DOHH2 (cell line): ENCODE measurements around the gene CREB3L2.

Experiments
- H3F3A ChIP-seq: fragments of 200-600 bp; sonication (generic), shearing (Covaris generic); 2 replicates; pipeline ENCODE4 v1.6.0; 2016; ENCODE audit warnings: antibody characterized with exemption, mild to moderate bottlenecking; ENCODE audit not compliant: control insufficient read depth, insufficient read depth
- H3K27ac ChIP-seq: fragments of 200-600 bp; sonication (generic); 2 replicates; pipeline ENCODE4 v1.5.1; 2014; ENCODE audit warnings: low read depth, mild to moderate bottlenecking, low read length, moderate library complexity
- H3K27me3 ChIP-seq: fragments of 200-600 bp; sonication (generic); 2 replicates; pipeline ENCODE4 v1.6.1; 2014; ENCODE audit warnings: mild to moderate bottlenecking, low read length, mixed read lengths; ENCODE audit not compliant: control insufficient read depth
- H3K36me3 ChIP-seq: fragments of 200-600 bp; sonication (generic); 2 replicates; pipeline ENCODE4 v1.6.1; 2014; ENCODE audit warnings: mild to moderate bottlenecking, low read length, moderate library complexity, mixed read lengths; ENCODE audit not compliant: control insufficient read depth
- H3K4me1 ChIP-seq: fragments of 200-600 bp; sonication (generic); 2 replicates; pipeline ENCODE4 v1.6.1; 2014; ENCODE audit warnings: mild to moderate bottlenecking, low read length, mixed read lengths; ENCODE audit not compliant: control insufficient read depth
- H3K4me2 ChIP-seq: fragments of 200-600 bp; sonication (generic); 2 replicates; pipeline ENCODE4 v1.6.0; 2014; ENCODE audit warnings: mild to moderate bottlenecking, low read length, moderate library complexity
- H3K4me3 ChIP-seq: fragments of 200-600 bp; sonication (generic); 2 replicates; pipeline ENCODE4 v1.5.1; 2014; ENCODE audit warnings: mild to moderate bottlenecking, low read length, mixed read lengths
- H3K79me2 ChIP-seq: fragments of 200-600 bp; sonication (generic); 2 replicates; pipeline ENCODE4 v1.6.1; 2014; ENCODE audit warnings: mild to moderate bottlenecking, low read length, mixed read lengths; ENCODE audit not compliant: control insufficient read depth
- H3K9me2 ChIP-seq: fragments of 200-600 bp; sonication (generic); replicated peaks from 2 replicates; pipeline ENCODE4 v1.6.1; 2014; ENCODE audit warnings: mild to moderate bottlenecking, low read length, mixed read lengths; ENCODE audit not compliant: control insufficient read depth
- H3K9me3 ChIP-seq: fragments of 200-600 bp; sonication (generic); 2 replicates; pipeline ENCODE4 v1.6.1; 2014; ENCODE audit warnings: antibody characterized with exemption, low read length, mixed read lengths; ENCODE audit not compliant: control insufficient read depth, insufficient read depth
- H4K20me1 ChIP-seq: fragments of 200-600 bp; sonication (generic); 2 replicates; pipeline ENCODE4 v1.6.0; 2014; ENCODE audit warnings: low read depth, mild to moderate bottlenecking, antibody characterized with exemption, low read length, moderate library complexity; ENCODE audit not compliant: control insufficient read depth, insufficient read depth
- EZH2phosphoT487 ChIP-seq: fragments of 200-600 bp; sonication (generic); IDR thresholded peaks from 2 replicates; pipeline ENCODE4 v1.6.1; 2017; ENCODE audit warnings: borderline replicate concordance, mild to moderate bottlenecking, antibody characterized with exemption, low read length, moderate library complexity, mixed read lengths
- TF ChIP-seq, protein P1 (sequence below): fragments of 200-600 bp; sonication (generic); IDR thresholded peaks from one replicate; pipeline ENCODE4 v1.5.1; 2014; ENCODE audit warnings: antibody characterized with exemption, mild to moderate bottlenecking, low read depth, low read length; ENCODE audit not compliant: poor library complexity, severe bottlenecking

The CREB3L2 gene

DNA sequence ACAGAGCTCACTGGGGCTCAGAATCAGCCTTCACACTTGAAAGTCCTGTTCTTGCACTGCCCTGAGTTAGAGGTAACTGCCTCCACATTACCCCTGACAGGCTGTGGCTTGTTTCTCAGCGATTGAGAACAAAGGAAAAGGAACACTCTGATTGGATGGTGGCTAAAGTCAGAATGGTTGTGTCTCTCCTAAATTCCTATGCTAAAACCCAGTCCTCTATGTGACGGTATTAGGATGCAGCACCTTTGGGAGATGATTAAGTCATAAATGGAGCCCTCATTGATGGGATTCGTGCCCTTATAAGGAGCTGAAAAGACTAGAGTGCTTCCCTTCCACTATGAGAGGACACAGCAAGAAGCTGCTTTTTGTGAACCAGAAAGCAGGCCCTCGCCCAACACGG, 116.2 kb downstream of the CREB3L2 start:
- H3K9me2 ChIP-seq: no peaks in the 10 kb centered on the region
- no peaks in the 10 kb centered on the region for H3K9me3 ChIP-seq
- H3K4me3 ChIP-seq: no peak overlapping the region
- no peak for TF ChIP-seq EZH2phosphoT487
- TF ChIP-seq, protein P1, sequence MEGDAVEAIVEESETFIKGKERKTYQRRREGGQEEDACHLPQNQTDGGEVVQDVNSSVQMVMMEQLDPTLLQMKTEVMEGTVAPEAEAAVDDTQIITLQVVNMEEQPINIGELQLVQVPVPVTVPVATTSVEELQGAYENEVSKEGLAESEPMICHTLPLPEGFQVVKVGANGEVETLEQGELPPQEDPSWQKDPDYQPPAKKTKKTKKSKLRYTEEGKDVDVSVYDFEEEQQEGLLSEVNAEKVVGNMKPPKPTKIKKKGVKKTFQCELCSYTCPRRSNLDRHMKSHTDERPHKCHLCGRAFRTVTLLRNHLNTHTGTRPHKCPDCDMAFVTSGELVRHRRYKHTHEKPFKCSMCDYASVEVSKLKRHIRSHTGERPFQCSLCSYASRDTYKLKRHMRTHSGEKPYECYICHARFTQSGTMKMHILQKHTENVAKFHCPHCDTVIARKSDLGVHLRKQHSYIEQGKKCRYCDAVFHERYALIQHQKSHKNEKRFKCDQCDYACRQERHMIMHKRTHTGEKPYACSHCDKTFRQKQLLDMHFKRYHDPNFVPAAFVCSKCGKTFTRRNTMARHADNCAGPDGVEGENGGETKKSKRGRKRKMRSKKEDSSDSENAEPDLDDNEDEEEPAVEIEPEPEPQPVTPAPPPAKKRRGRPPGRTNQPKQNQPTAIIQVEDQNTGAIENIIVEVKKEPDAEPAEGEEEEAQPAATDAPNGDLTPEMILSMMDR: no peak
- no peaks in the 10 kb centered on the region for H3K36me3 ChIP-seq
- no peaks in the 10 kb centered on the region for H3K27me3 ChIP-seq
- H3K79me2 ChIP-seq: no peaks in the 10 kb centered on the region
- no peaks in the 10 kb centered on the region for H4K20me1 ChIP-seq
- no peak overlapping the region for H3K4me2 ChIP-seq
- H3K4me1 ChIP-seq: no peaks in the 10 kb centered on the region
- no peak overlapping the region for H3K27ac ChIP-seq
- H3F3A ChIP-seq: no peaks in the 10 kb centered on the region

DNA sequence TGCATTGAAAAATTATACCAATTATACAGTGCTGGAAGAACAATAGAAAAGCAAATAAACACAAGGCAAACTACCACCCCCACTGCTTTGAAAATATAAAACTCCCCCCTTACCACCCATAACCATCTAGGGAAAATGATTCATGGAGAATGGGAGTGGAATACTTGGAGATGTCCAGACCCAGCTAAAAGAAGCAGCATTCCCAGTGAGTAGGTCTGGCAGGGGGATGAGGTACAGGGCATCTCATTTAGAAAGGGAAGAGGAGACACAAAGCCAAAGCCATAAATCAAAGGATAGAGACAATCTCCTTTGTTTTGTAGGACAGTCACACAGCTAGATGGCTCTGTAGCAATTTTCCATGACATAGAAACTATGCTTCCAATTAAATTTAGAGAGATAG, 119.1 kb downstream of the CREB3L2 start:
- Histone ChIP-seq H3K9me3 (no peaks in the 10 kb centered on the region), H3K4me1 (no peaks in the 10 kb centered on the region), H3K27ac (no peak overlapping the region), H3K36me3 (no peaks in the 10 kb centered on the region), H3K79me2 (no peaks in the 10 kb centered on the region), H3F3A (no peaks in the 10 kb centered on the region), H3K4me2 (no peak overlapping the region), H3K9me2 (no peaks in the 10 kb centered on the region), H3K27me3 (no peaks in the 10 kb centered on the region), H4K20me1 (no peaks in the 10 kb centered on the region), H3K4me3 (no peak overlapping the region)
- TF ChIP-seq, protein P1: no peak
- no peak for TF ChIP-seq EZH2phosphoT487

DNA sequence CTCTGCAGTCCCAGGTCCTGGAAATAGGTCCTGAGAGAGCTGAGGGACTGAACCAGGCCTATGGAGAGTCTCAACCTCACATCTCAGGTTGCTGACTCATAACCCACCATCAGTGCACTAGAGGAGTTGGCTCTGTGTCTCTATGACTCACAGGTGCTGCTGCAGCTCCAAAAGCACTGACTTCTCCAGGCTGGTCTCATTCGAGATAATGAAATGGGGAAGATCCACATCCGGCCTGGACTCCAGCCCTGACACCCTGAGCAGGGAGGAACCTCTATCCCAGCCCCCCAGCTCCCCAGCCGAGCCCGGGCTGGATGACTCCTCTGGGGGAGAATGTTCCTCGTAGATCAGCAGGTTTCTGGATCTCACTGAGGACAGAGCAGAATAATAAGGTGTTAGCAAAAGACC, 119.6 kb downstream of the CREB3L2 start:
- Histone ChIP-seq H3K9me2 (no peaks in the 10 kb centered on the region), H3K27ac (no peak overlapping the region), H3F3A (no peaks in the 10 kb centered on the region), H3K9me3 (no peaks in the 10 kb centered on the region), H3K4me2 (no peak overlapping the region), H3K27me3 (no peaks in the 10 kb centered on the region), H3K4me3 (no peak overlapping the region), H3K79me2 (no peaks in the 10 kb centered on the region), H3K36me3 (no peaks in the 10 kb centered on the region), H4K20me1 (no peaks in the 10 kb centered on the region), H3K4me1 (no peaks in the 10 kb centered on the region)
- TF ChIP-seq, protein P1: no peak
- no peak for TF ChIP-seq EZH2phosphoT487
